ENCODE results near the gene SOX5.

Gene SOX5

GRCh38 chr12:23949348-23950209, at the start of gene SOX5:
Gene SOX5, minus strand, starts transcription at chr12:23949670. Its CDS starts 69 bp downstream, at chr12:23949601.
- DNase-seq, result peak in 1 of 2 donors; percentile 46

GRCh38 chr12:23987046-23987445, 37.6 kb upstream of the SOX5 start:
- DNase-seq, result no peak

GRCh38 chr12:23980826-23981225, 31.4 kb upstream of the SOX5 start:
- no peak for DNase-seq

DNA sequence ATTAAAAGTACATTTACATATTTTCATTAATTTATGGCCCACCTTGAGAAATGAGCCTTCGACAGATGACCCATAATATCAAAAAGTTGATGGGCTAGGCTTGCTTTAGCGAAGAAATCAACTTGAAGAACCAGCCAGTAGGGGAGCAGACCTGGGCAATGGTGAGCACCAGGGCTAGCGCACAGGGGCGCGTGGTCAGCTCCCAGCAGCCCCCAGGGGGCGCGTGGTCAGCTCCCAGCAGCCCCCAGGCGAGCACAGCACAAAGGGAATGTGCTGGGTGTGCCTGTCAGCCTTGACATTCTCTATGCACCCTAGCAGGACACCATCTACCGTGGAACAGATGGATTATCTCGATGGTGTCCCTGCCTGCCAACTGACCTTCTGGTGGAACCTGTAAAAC, 15.3 kb upstream of the SOX5 start:
- DNase-seq, result no peak

GRCh38 chr12:23959826-23960225, 10.4 kb upstream of the SOX5 start:
- DNase-seq, result no peak

DNA sequence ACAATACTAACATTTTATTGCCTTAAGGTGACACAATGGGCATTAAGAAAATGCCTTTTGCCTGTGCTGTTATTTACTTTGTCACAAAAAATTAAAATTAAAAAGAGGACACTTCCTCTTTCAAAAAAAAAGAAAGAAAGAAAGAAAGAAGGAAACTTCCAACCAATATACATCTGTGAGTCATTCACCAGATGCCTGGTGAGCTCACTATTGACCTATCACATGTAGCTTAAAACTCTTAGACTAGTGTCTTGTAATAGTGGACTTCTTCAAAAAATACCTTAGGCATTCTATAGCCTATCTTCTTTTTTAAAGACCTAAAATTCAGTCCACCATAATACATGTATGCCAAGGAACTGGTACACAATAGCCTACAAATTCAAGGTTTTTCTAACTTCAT, 4.9 kb upstream of the SOX5 start:
- DNase-seq, result no peak

- no peak for DNase-seq
Observed at GRCh38 chr12:23952071-23952470, 2.6 kb upstream of the SOX5 start.

GRCh38 chr12:23950775-23951451, 1.4 kb upstream of the SOX5 start:
- no peak for DNase-seq

DNA sequence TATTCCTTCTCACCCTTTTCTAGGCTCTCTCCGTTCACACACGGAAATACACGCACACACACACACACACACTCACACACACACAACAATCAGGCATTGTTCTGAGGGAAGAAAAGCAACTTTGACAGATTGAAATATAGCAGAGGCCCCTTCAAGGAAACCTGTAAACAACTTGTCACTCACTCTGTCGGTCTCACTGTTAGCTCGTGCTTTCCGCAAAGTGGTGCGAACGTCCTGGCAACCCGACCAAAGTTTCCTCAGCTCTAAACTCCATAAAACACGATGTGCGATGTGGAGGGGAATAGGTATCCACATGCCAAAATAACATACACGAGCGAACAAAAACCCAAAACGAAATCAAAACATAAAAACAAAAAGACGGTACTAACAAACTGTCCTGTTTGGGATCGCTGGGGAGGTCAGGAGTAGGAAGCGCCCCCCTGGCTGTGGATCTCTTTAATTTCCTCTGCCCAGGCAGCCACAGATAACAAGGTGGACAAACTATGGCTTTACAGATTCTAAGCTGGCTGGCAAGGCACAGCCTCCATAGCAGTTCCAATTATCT, 822 bp upstream of the SOX5 start:
- DNase-seq, result peak in 1 of 2 donors; percentile 14

- no peak for DNase-seq
Observed at GRCh38 chr12:23948291-23948690, 1.2 kb downstream of the SOX5 start.

GRCh38 chr12:23947395-23947794, 2.1 kb downstream of the SOX5 start:
- DNase-seq, result no peak

GRCh38 chr12:23945249-23945648, 4.2 kb downstream of the SOX5 start:
- DNase-seq, result no peak

DNA sequence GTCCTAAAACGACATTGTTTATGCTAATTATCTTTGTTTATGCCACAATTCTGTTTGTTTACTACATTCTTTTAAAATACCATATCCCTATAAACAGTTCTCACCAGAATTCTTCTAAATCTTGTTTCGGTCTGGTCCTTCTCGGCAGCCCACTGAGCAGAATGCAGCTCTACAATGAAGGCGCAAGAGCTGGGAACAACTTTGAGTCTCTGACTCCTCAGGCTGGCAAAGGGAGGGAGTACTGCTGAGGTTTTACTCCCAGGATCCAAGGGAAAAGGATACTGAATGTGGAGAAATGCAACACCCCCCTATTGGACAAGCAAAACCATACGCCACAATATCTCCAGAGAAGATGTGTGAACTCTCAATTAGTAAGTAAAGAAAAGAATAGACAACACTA, 5.4 kb downstream of the SOX5 start:
- DNase-seq, result no peak

DNA sequence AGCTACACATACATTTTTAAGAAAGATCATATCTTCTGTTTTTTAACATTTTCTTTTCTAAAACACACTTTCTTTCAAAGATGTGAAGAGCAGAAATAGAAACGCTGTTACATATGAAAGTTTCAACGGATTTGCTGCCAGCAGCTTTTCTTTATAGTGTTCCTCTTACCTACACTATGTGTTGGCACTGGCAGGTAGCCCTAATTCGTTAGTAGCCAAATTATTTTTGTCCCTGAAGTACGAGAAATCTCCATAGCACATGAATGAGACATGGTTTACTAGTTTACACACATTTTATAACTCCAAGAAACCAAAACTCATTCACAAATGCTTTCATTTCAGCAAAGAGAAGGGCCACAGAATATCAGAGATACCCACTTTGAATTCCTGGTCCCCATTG, 6.6 kb downstream of the SOX5 start:
- DNase-seq, result no peak

DNA sequence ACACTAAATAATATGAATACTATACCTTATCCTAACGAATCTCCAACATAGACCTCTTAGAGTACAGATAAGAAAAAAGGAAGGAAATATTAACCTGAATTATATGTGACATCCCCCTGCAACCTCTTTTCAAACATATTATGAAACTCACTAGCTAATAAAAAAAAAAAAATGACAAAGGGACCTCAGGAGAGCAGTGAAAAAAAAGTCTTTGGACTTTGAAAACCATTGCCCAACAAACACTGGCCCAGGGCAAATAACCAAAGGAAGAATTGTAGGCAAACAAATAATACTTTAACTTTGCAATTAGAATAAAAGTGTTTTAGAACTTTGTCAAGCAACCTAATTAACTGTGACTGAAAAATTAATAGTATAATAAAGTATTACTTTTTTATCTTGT, 7.7 kb downstream of the SOX5 start:
- DNase-seq, result no peak

DNA sequence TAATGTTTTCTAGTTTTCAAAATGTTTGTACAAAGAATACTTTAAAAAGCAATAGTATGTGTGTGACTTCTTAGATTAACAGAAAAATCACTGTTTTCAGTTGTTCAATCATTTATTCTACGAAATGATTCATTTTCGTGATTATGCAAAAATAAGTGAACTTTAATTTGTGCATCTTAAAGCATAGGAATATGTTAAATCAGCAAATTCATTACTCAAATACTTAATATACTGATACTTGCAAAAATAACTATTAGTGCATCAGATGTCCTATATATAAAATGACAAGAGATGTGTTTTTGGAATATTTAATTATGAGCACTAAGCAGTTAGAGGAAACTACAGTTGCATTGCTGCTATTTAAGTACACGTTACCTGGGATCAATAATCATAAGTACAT, 11.0 kb downstream of the SOX5 start:
- no peak for DNase-seq

DNA sequence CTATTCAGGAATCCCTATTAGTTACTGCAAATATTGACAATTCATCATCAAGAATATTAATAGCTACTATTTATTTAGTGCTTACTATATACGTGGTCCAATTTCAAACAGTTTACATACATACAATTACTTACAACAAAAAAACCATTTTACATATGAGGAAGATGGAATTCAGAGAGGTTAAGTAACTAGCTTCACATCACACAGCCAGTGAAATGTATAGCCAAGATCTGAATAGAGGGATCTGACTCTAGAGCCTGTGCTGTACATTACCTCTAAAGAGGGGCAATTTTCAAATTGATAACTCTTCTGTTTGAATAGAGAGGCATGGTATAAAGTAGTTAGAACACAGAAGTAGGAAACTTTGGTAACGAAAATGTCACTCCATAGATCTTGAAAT, 18.3 kb downstream of the SOX5 start:
- DNase-seq, result no peak

DNA sequence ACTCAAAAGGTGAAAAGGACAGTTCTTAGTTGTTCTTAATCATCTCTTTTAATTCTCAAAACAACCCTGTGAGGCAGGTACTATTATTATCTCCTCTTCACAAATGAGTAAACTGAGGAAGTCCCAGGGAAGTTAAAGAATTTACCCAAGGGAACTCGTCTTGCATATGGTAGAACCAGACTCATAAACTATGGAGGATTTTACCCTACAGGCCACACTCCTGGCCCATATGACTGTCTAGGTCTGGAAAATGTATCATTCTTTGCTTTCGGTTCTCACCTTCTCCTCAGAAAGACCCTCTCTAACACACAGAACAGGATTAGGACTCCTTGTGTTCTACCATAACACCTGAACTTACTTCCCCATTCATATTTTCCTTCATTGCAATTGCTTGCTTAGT, 18.9 kb downstream of the SOX5 start:
- no peak for DNase-seq

DNA sequence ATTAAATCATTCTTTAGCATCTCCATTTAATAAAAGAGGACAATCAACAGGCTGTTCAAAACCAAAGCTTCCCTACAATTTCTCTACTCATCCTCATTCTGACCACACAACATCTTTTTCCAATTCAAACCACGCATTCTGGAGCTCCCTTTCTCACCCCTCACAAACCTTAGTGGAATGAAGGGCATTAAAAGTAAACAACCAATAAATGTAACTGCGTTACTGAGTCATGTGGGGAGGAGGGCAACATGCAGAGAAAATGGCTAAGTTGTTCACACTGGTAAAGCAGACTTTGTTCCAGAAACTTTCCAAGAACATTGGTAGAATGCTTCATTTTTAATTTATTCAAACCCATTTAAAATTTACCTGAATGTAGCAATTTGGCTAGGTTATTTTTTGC, 19.6 kb downstream of the SOX5 start:
- DNase-seq, result no peak

- no peak for DNase-seq
Observed at GRCh38 chr12:23927907-23928306, 21.6 kb downstream of the SOX5 start.

GRCh38 chr12:23921099-23921856, 28.2 kb downstream of the SOX5 start:
- peak in 1 of 2 donors; percentile 36 for DNase-seq

GRCh38 chr12:23911574-23911973, 37.9 kb downstream of the SOX5 start:
- no peak for DNase-seq

DNA sequence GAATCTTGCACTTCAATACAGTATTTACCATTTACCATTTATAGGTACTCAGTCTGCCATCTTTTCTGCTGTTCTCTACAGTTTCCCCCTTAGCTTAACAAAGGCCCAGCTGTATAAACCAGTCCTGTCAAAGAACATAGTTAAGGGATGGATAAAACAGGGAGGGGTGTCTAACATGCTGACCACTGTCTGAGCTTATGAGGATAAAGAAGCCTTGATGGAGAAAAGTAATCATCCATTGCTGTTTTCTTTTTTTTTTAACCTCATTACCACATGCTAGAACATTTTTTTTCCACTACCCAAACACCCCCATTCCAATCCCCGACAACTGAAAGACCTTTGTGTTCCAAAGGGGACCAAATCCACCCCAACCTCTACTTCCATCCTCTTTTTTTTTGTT, 39.9 kb downstream of the SOX5 start:
- no peak for DNase-seq
